HepG2 (cell line): Measurements from ENCODE around the gene DDX20. TPM values are rescaled to one million over a fixed set of nuclear protein-coding genes. Genes with fewer than 3 reads are reported as not detected.
A peak's percentile ranks its signal among the peaks of the same experiment; 100 is the strongest.

ENCODE experiments used
- AGO2 ChIP-seq: fragments of 200-400 bp; formaldehyde crosslinking; optimal IDR thresholded peaks from 2 replicates; pipeline ENCODE3; 2017; ENCODE audit warnings: mild to moderate bottlenecking, low read depth, low read length, moderate library complexity
- ELF1 ChIP-seq: sonication (generic); formaldehyde crosslinking; IDR thresholded peaks from 2 replicates; pipeline ENCODE4 v1.4.0; 2020; ENCODE audit warnings: missing genetic modification reagents
- HOXA5 ChIP-seq: sonication (generic); formaldehyde crosslinking; IDR thresholded peaks from 2 replicates; pipeline ENCODE4 v1.4.0; 2020; ENCODE audit warnings: missing genetic modification reagents
- KLF16 ChIP-seq, 2 experiments: sonication (generic) in 1 of 2; formaldehyde crosslinking in 1 of 2; IDR thresholded peaks; 2 replicates each; pipeline versions ENCODE4 v1.6.1 to v1.8.0; 2016 to 2023; ENCODE audit warnings: missing genetic modification reagents in 2 of 2, missing compliant biosample characterization in 1 of 2
- MED8 ChIP-seq: sonication (generic); formaldehyde crosslinking; IDR thresholded peaks from 2 replicates; pipeline ENCODE4 v1.8.1; 2023; ENCODE audit warnings: mild to moderate bottlenecking, missing genetic modification reagents; ENCODE audit not compliant: insufficient replicate concordance
- NCOA2 ChIP-seq: sonication (generic); formaldehyde crosslinking; IDR thresholded peaks from 2 replicates; pipeline ENCODE4 v1.8.0; 2022; ENCODE audit warnings: inconsistent platforms
- RBAK ChIP-seq: sonication (generic); formaldehyde crosslinking; IDR thresholded peaks from 2 replicates; pipeline ENCODE4 v1.5.1; 2020; ENCODE audit warnings: mild to moderate bottlenecking, missing genetic modification reagents
- SALL1 ChIP-seq: sonication (generic); formaldehyde crosslinking; IDR thresholded peaks from 2 replicates; pipeline ENCODE4 v1.8.0; 2022; ENCODE audit warnings: mild to moderate bottlenecking, missing genetic modification reagents
- SCMH1 ChIP-seq: sonication (generic); formaldehyde crosslinking; IDR thresholded peaks from 2 replicates; pipeline ENCODE4 v1.9.0; 2021; ENCODE audit warnings: missing genetic modification reagents, mild to moderate bottlenecking, borderline replicate concordance
- STAG1 ChIP-seq: sonication (generic); formaldehyde crosslinking; IDR thresholded peaks from 2 replicates; pipeline ENCODE4 v1.4.0; 2020; ENCODE audit warnings: missing genetic modification reagents
- TRIM24 ChIP-seq: sonication (generic); formaldehyde crosslinking; IDR thresholded peaks from 2 replicates; pipeline ENCODE4 v1.8.0; 2022; ENCODE audit warnings: mild to moderate bottlenecking, missing genetic modification reagents
- ZNF549 ChIP-seq: sonication (generic); formaldehyde crosslinking; IDR thresholded peaks from 2 replicates; pipeline ENCODE4 v1.5.0; 2020; ENCODE audit warnings: missing genetic modification reagents
- ZNF790 ChIP-seq: sonication (generic); formaldehyde crosslinking; IDR thresholded peaks from 2 replicates; pipeline ENCODE4 v1.8.0; 2022; ENCODE audit warnings: missing genetic modification reagents, mild to moderate bottlenecking, borderline replicate concordance
- ZSCAN25 ChIP-seq: sonication (generic); formaldehyde crosslinking; IDR thresholded peaks from 2 replicates; pipeline ENCODE4 v1.8.0; 2022; ENCODE audit warnings: mild to moderate bottlenecking, missing genetic modification reagents
- polyA plus RNA-seq, 8 experiments: library from polyadenylated mRNA; depleted of rRNA in 3 of 8; stranded (reverse) in 7 of 8; unstranded in 1 of 8; fragments of >200 nt; fragmentation: Illumina TruSeq in 4 of 8; extraction: Trizol in 4 of 8; gene quantifications; 2 replicates each; pipeline versions ENCODE4 v1.2.1 to v1.2.3, GENCODE V29; 2011 to 2016; ENCODE audit warnings: low read depth in 4 of 8, missing spikeins in 1 of 8, mixed read lengths in 1 of 8; ENCODE audit not compliant: insufficient read depth in 1 of 8
- total RNA-seq, 5 experiments: library from RNA; depleted of rRNA; stranded (reverse); fragments of >200 nt; fragmentation: Illumina TruSeq; extraction: Trizol; gene quantifications; 2 replicates each; pipeline ENCODE4 v1.2.3, GENCODE V29; 2016; ENCODE audit warnings: low read depth in 1 of 5
- TF ChIP-seq, protein P1 (sequence below): sonication (generic); formaldehyde crosslinking; IDR thresholded peaks from 2 replicates; pipeline ENCODE4 v1.8.0; 2022; ENCODE audit warnings: missing genetic modification reagents, mild to moderate bottlenecking, moderate library complexity, borderline replicate concordance
- TF ChIP-seq, protein P2 (sequence below): sonication (generic); formaldehyde crosslinking; IDR thresholded peaks from 2 replicates; pipeline ENCODE4 v1.5.1; 2020; ENCODE audit warnings: mild to moderate bottlenecking, missing genetic modification reagents, moderate library complexity
- TF ChIP-seq, protein P3 (sequence below): sonication (generic); formaldehyde crosslinking; IDR thresholded peaks from 2 replicates; pipeline ENCODE4 v1.4.0; 2020; ENCODE audit warnings: missing genetic modification reagents
- TF ChIP-seq, protein P4 (sequence below): sonication (generic); formaldehyde crosslinking; IDR thresholded peaks from 2 replicates; pipeline ENCODE4 v1.5.1; 2020; ENCODE audit warnings: missing genetic modification reagents, mild to moderate bottlenecking, borderline replicate concordance
- TF ChIP-seq, protein P5 (sequence below), 2 experiments: sonication (generic) in 1 of 2; formaldehyde crosslinking in 1 of 2; IDR thresholded peaks; 2 replicates each; pipeline versions ENCODE4 v1.4.0 to v1.6.1; 2018 to 2020; ENCODE audit warnings: missing genetic modification reagents in 2 of 2, borderline replicate concordance in 1 of 2, low read depth in 1 of 2, mild to moderate bottlenecking in 1 of 2, missing biosample characterization in 1 of 2

Gene DDX20
- total and polyA plus RNA-seq, 2 of the 13 experiments (the other 11 are each of a cell fraction or from before 2014, with no cell fraction given), result 4.0 to 14.3 TPM

DNA sequence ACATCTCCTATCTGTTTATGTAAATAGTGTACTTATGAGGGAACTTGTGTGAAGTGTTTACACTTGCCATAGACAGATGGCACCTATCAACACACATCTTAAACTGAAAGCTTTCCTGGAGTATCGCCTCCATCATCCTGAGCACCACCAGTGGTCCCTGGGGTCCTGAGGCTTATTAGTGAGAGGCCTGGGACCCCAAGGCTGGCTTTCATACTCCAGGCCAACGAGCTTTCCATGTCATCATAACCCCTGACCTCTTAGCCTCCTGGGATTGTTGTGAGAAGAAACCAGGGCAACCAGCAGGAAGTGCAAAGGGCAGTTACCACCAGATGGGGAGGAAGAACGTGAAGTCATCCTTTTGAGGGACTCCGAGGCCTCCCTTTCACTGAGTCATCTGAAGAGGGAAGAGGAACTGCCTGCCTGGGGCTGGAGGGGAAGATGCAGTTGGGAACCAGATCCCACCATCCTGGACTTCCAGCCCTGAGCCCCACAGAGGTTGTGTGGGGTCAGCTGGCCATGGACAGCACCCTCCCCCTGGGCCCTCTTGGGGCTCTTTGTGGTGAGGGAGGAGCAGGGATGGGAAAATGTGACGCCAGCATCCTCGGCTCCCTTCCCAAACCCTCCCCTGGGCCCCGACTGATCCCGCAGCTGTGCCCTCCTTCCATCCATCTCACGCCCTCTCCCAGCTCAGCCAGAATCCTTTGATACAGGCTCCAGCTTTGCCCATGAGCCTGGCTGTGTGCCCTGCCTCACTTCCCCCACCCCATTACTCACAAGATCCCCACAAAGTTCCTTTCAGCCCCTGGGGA is 22.3 kb upstream of the DDX20 start (continued):
- TF ChIP-seq, protein P1, sequence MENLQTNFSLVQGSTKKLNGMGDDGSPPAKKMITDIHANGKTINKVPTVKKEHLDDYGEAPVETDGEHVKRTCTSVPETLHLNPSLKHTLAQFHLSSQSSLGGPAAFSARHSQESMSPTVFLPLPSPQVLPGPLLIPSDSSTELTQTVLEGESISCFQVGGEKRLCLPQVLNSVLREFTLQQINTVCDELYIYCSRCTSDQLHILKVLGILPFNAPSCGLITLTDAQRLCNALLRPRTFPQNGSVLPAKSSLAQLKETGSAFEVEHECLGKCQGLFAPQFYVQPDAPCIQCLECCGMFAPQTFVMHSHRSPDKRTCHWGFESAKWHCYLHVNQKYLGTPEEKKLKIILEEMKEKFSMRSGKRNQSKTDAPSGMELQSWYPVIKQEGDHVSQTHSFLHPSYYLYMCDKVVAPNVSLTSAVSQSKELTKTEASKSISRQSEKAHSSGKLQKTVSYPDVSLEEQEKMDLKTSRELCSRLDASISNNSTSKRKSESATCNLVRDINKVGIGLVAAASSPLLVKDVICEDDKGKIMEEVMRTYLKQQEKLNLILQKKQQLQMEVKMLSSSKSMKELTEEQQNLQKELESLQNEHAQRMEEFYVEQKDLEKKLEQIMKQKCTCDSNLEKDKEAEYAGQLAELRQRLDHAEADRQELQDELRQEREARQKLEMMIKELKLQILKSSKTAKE, result no peak
- TF ChIP-seq TRIM24 (CRISPR knock-in tag), result 0 out of 2 replicates have a peak, but pooled peaks have one; percentile 7
- TF ChIP-seq, protein P2, sequence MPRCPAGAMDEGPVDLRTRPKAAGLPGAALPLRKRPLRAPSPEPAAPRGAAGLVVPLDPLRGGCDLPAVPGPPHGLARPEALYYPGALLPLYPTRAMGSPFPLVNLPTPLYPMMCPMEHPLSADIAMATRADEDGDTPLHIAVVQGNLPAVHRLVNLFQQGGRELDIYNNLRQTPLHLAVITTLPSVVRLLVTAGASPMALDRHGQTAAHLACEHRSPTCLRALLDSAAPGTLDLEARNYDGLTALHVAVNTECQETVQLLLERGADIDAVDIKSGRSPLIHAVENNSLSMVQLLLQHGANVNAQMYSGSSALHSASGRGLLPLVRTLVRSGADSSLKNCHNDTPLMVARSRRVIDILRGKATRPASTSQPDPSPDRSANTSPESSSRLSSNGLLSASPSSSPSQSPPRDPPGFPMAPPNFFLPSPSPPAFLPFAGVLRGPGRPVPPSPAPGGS, result peak; percentile 52; the same call in 1 of the 2 replicates
- TF ChIP-seq, protein P3, sequence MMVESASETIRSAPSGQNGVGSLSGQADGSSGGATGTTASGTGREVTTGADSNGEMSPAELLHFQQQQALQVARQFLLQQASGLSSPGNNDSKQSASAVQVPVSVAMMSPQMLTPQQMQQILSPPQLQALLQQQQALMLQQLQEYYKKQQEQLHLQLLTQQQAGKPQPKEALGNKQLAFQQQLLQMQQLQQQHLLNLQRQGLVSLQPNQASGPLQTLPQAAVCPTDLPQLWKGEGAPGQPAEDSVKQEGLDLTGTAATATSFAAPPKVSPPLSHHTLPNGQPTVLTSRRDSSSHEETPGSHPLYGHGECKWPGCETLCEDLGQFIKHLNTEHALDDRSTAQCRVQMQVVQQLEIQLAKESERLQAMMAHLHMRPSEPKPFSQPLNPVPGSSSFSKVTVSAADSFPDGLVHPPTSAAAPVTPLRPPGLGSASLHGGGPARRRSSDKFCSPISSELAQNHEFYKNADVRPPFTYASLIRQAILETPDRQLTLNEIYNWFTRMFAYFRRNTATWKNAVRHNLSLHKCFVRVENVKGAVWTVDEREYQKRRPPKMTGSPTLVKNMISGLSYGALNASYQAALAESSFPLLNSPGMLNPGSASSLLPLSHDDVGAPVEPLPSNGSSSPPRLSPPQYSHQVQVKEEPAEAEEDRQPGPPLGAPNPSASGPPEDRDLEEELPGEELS, result peak; percentile 57
- TF ChIP-seq ZSCAN25, result 0 out of 2 replicates have a peak, but pooled peaks have one; percentile 22
- TF ChIP-seq, protein P4, sequence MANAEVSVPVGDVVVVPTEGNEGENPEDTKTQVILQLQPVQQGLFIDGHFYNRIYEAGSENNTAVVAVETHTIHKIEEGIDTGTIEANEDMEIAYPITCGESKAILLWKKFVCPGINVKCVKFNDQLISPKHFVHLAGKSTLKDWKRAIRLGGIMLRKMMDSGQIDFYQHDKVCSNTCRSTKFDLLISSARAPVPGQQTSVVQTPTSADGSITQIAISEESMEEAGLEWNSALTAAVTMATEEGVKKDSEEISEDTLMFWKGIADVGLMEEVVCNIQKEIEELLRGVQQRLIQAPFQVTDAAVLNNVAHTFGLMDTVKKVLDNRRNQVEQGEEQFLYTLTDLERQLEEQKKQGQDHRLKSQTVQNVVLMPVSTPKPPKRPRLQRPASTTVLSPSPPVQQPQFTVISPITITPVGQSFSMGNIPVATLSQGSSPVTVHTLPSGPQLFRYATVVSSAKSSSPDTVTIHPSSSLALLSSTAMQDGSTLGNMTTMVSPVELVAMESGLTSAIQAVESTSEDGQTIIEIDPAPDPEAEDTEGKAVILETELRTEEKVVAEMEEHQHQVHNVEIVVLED, result no peak; the same call in 1 of the 2 replicates
- no peak for TF ChIP-seq SCMH1
- no peak for TF ChIP-seq ZNF549 (CRISPR knock-in tag)
- no peak for TF ChIP-seq RBAK (CRISPR knock-in tag)
- TF ChIP-seq ZNF790 (CRISPR knock-in tag), result no peak
- no peak for TF ChIP-seq STAG1 (CRISPR knock-in tag)
- no peak for TF ChIP-seq AGO2
- no peak for TF ChIP-seq MED8 (CRISPR knock-in tag)
- TF ChIP-seq, protein P5, sequence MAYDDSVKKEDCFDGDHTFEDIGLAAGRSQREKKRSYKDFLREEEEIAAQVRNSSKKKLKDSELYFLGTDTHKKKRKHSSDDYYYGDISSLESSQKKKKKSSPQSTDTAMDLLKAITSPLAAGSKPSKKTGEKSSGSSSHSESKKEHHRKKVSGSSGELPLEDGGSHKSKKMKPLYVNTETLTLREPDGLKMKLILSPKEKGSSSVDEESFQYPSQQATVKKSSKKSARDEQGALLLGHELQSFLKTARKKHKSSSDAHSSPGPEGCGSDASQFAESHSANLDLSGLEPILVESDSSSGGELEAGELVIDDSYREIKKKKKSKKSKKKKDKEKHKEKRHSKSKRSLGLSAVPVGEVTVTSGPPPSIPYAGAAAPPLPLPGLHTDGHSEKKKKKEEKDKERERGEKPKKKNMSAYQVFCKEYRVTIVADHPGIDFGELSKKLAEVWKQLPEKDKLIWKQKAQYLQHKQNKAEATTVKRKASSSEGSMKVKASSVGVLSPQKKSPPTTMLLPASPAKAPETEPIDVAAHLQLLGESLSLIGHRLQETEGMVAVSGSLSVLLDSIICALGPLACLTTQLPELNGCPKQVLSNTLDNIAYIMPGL (CRISPR knock-in tag; IDR thresholded peaks at IDR 0.05; ENCODE audit: borderline replicate concordance in 1 of 2, low read depth in 1 of 2), result 0 out of 4 replicates have a peak, but pooled peaks of 1 of the 2 experiments have one; percentile 25
- no peak for TF ChIP-seq HOXA5 (CRISPR knock-in tag)
- TF ChIP-seq KLF16 (CRISPR knock-in tag; IDR thresholded peaks at IDR 0.05), result no peak
- peak; percentile 83 for TF ChIP-seq ELF1
- peak; percentile 58; the same call in 1 of the 2 replicates for TF ChIP-seq NCOA2 (CRISPR knock-in tag)
- TF ChIP-seq SALL1, result peak; percentile 82
